GM23338 (cell line): ENCODE results near the gene CABLES1. TPM values are rescaled to one million over a fixed set of nuclear protein-coding genes. Genes with fewer than 3 reads are reported as not detected.

ENCODE experiments used
- ATAC-seq: fragments of 200-7000 bp; cut with Tn5 transposase; 3 replicates; pipeline ENCODE4 v1.9.1; 2020
- DNase-seq: peaks from one replicate; pipeline ENCODE4 v3.0.0-alpha.2; 2015; ENCODE audit warnings: low spot score
- H2AFZ ChIP-seq: fragments of 200-600 bp; sonication (generic); 2 replicates; pipeline ENCODE4 v1.8.0; 2016; ENCODE audit warnings: antibody characterized with exemption, mild to moderate bottlenecking, moderate library complexity
- H3F3A ChIP-seq: fragments of 200-600 bp; sonication (generic); replicated peaks from 2 replicates; pipeline ENCODE4 v1.8.0; 2017; ENCODE audit warnings: antibody characterized with exemption, mixed run types, low read depth
- H3K27ac ChIP-seq: fragments of 200-600 bp; sonication (generic); 2 replicates; pipeline ENCODE4 v1.6.1; 2016; ENCODE audit warnings: low read depth
- H3K27me3 ChIP-seq: fragments of 200-600 bp; sonication (generic); 2 replicates; pipeline ENCODE4 v1.8.0; 2016; ENCODE audit warnings: mild to moderate bottlenecking, mixed run types, moderate library complexity; ENCODE audit not compliant: insufficient read depth
- H3K36me3 ChIP-seq: fragments of 200-600 bp; sonication (generic); 2 replicates; pipeline ENCODE4 v1.8.0; 2016; ENCODE audit warnings: mild to moderate bottlenecking; ENCODE audit not compliant: insufficient read depth
- H3K4me1 ChIP-seq: fragments of 200-600 bp; sonication (generic); 2 replicates; pipeline ENCODE4 v1.8.0; 2016; ENCODE audit warnings: mild to moderate bottlenecking, moderate library complexity; ENCODE audit not compliant: insufficient read depth
- H3K4me2 ChIP-seq: fragments of 200-600 bp; sonication (generic); 2 replicates; pipeline ENCODE4 v1.7.1; 2017; ENCODE audit warnings: mixed run types
- H3K4me3 ChIP-seq: fragments of 200-600 bp; sonication (generic); 2 replicates; pipeline ENCODE4 v1.6.1; 2016; ENCODE audit warnings: mixed run types
- H3K79me2 ChIP-seq: fragments of 200-600 bp; sonication (generic); replicated peaks from 2 replicates; pipeline ENCODE4 v1.8.0; 2017; ENCODE audit warnings: mild to moderate bottlenecking; ENCODE audit not compliant: insufficient read depth
- H3K9me2 ChIP-seq: fragments of 200-600 bp; sonication (generic); 2 replicates; pipeline ENCODE4 v1.8.0; 2017; ENCODE audit not compliant: insufficient read depth
- H4K20me1 ChIP-seq: fragments of 200-600 bp; sonication (generic); replicated peaks from 2 replicates; pipeline ENCODE4 v1.8.0; 2017; ENCODE audit warnings: mild to moderate bottlenecking; ENCODE audit not compliant: insufficient read depth
- H3K27ac Mint-ChIP-seq: 2 replicates; pipeline ENCODE4 v1.8.0; 2020; ENCODE audit warnings: inconsistent platforms, mild to moderate bottlenecking, moderate library complexity, mixed read lengths
- H3K27me3 Mint-ChIP-seq: 3 replicates; pipeline ENCODE4 v1.8.0; 2022; ENCODE audit warnings: low read depth, mild to moderate bottlenecking, moderate library complexity, mixed read lengths, inconsistent platforms; ENCODE audit not compliant: insufficient read depth, poor library complexity
- H3K36me3 Mint-ChIP-seq: 3 replicates; pipeline ENCODE4 v1.8.0; 2021; ENCODE audit warnings: low read depth, mild to moderate bottlenecking, inconsistent platforms, moderate library complexity, mixed read lengths
- H3K4me1 Mint-ChIP-seq: 3 replicates; pipeline ENCODE4 v1.8.0; 2020; ENCODE audit warnings: mild to moderate bottlenecking, inconsistent platforms, mixed read lengths
- H3K4me3 Mint-ChIP-seq: 3 replicates; pipeline ENCODE4 v1.8.0; 2021; ENCODE audit warnings: moderate library complexity, mild to moderate bottlenecking, inconsistent platforms, mixed read lengths
- H3K9me3 Mint-ChIP-seq: 3 replicates; pipeline ENCODE4 v1.8.0; 2020; ENCODE audit warnings: moderate library complexity, mild to moderate bottlenecking, inconsistent platforms, mixed read lengths
- CREB1 ChIP-seq: fragments of 250-450 bp; sonication (Bioruptor Pico); IDR thresholded peaks from 2 replicates; pipeline ENCODE4 v1.5.0; 2020; ENCODE audit warnings: low read depth, mild to moderate bottlenecking, moderate library complexity
- EZH2 ChIP-seq: fragments of 200-600 bp; sonication (generic); IDR thresholded peaks from one replicate; pipeline ENCODE4 v1.8.0; 2017; ENCODE audit warnings: antibody characterized with exemption, mild to moderate bottlenecking, low read depth; ENCODE audit not compliant: unreplicated experiment
- EZH2phosphoT487 ChIP-seq: fragments of 200-600 bp; sonication (generic); IDR thresholded peaks from one replicate; pipeline ENCODE4 v1.8.1; 2018; ENCODE audit warnings: antibody characterized with exemption; ENCODE audit not compliant: unreplicated experiment
- JUNB ChIP-seq: IDR thresholded peaks from one replicate; pipeline ENCODE4 v1.6.1; 2016; ENCODE audit warnings: antibody characterized with exemption; ENCODE audit not compliant: unreplicated experiment
- NANOG ChIP-seq: IDR thresholded peaks from 2 replicates; pipeline ENCODE4 v1.6.1; 2016; ENCODE audit warnings: antibody characterized with exemption, borderline replicate concordance
- POLR2AphosphoS5 ChIP-seq: IDR thresholded peaks from 2 replicates; pipeline ENCODE4 v1.6.1; 2016; ENCODE audit warnings: antibody characterized with exemption, low read depth
- STAT1 ChIP-seq: IDR thresholded peaks from one replicate; pipeline ENCODE4 v1.6.1; 2016; ENCODE audit warnings: antibody characterized with exemption; ENCODE audit not compliant: unreplicated experiment
- ZNF114 ChIP-seq: fragments of 250-450 bp; sonication (Bioruptor Pico); IDR thresholded peaks from 2 replicates; pipeline ENCODE4 v1.5.0; 2020; ENCODE audit warnings: mild to moderate bottlenecking, moderate library complexity
- polyA plus RNA-seq: library from polyadenylated mRNA; unstranded; fragments of >200 nt; fragmentation: Nextera tagmentation; extraction: Ambion mirVana; gene quantifications from 2 replicates; pipeline ENCODE4 v1.2.1, GENCODE V29; 2016
- total RNA-seq: library from RNA; depleted of rRNA; stranded (reverse); fragments of >200 nt; shearing (Covaris generic); gene quantifications from 2 replicates; pipeline ENCODE4 v1.2.3, GENCODE V29; 2014
- TF ChIP-seq, protein P1 (sequence below): fragments of 250-450 bp; sonication (Bioruptor Pico); IDR thresholded peaks from 2 replicates; pipeline ENCODE4 v1.5.0; 2020; ENCODE audit warnings: mild to moderate bottlenecking, moderate library complexity
- TF ChIP-seq, protein P2 (sequence below): IDR thresholded peaks from one replicate; pipeline ENCODE4 v1.6.1; 2018; ENCODE audit warnings: antibody characterized with exemption; ENCODE audit not compliant: unreplicated experiment
- TF ChIP-seq, protein P3 (sequence below), 2 experiments: fragments of 200-600 bp in 1 of 2; sonication (generic) in 1 of 2; conservative IDR thresholded peaks; 2 replicates each; pipeline versions ENCODE4 v1.5.1 to v1.6.1; 2016 to 2017; ENCODE audit warnings: antibody characterized with exemption in 2 of 2, low read depth in 2 of 2, mild to moderate bottlenecking in 2 of 2, moderate library complexity in 1 of 2

Gene CABLES1
- total and polyA plus RNA-seq, 2 experiments from 2014 or later: 2.6 to 12.4 TPM

DNA sequence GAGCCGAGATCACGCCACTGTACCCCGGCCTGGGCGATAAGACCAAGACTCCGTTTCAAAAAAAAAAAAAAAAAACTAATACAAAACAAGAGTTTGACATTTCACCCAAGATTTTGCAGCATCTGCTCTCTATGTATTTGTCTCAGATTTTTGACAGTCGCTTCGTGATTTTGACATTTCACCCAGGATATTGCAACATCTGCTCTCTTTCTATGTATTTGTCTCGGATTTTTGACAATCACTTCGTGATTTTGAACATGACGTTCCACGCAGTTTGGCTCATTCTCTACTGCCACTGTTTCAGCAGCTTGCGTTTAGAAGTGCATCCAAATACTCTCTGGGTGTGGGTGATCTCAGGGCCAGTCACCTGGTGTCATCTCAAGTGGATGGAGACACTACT lies 108.5 kb downstream of the CABLES1 start:
- H3K4me1 Mint-ChIP-seq: peaks cover 26% of the 10 kb centered on the region
- Histone ChIP-seq H3K4me2 (no peak overlapping the region), H3K4me3 (no peak overlapping the region), H3K27me3 (no peaks in the 10 kb centered on the region), H3K9me2 (no peaks in the 10 kb centered on the region), H3K36me3 (no peaks in the 10 kb centered on the region; the same call in 1 of the 2 replicates), H3K4me1 (peaks cover 28% of the 10 kb centered on the region), H3F3A (no peaks in the 10 kb centered on the region), H3K27ac (0 out of 2 replicates have a peak overlapping the region, but pooled peaks have one; percentile 10), H2AFZ (no peak overlapping the region), H4K20me1 (no peaks in the 10 kb centered on the region), H3K79me2 (no peaks in the 10 kb centered on the region)
- DNase-seq: no peak
- no peak overlapping the region for H3K27ac Mint-ChIP-seq
- no peak overlapping the region for H3K4me3 Mint-ChIP-seq
- ATAC-seq: no peak
- peaks cover 12% of the 10 kb centered on the region for H3K9me3 Mint-ChIP-seq
- peaks cover 50% of the 10 kb centered on the region for H3K36me3 Mint-ChIP-seq
- H3K27me3 Mint-ChIP-seq: no peaks in the 10 kb centered on the region
- TF ChIP-seq POLR2AphosphoS5 (no peak), NANOG (no peak), JUNB (no peak)

DNA sequence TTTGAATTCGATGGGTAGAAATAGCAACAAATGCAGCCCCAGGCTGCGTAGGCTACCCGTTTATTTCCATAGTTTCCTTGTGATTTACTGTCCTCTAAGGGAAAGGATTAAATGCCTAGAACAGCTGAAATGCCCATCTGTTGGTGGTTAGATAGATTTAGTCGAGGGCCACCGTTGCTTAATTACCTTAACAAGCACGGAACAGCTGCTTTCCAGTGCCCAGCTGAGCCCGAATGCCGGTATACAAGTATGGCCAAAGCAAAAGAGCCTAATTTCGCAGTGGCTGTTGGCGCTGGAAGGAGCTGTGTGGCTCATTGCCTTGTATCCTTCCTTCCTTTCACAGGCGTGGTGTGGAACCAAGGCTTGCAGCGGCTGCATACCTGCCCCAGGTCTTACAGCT lies 109.1 kb downstream of the CABLES1 start:
- ATAC-seq (peak; percentile 44), DNase-seq (no peak)
- Mint-ChIP-seq H3K4me1 (peaks cover 23% of the 10 kb centered on the region), H3K9me3 (peaks cover 16% of the 10 kb centered on the region), H3K27ac (peak overlapping the region; percentile 34; the same call in 1 of the 2 replicates), H3K36me3 (peaks cover 50% of the 10 kb centered on the region), H3K27me3 (no peaks in the 10 kb centered on the region), H3K4me3 (no peak overlapping the region)
- Histone ChIP-seq H3F3A (no peaks in the 10 kb centered on the region), H3K9me2 (no peaks in the 10 kb centered on the region), H4K20me1 (no peaks in the 10 kb centered on the region), H3K4me3 (no peak overlapping the region), H3K36me3 (no peaks in the 10 kb centered on the region; the same call in 1 of the 2 replicates), H2AFZ (no peak overlapping the region), H3K27ac (0 out of 2 replicates have a peak overlapping the region, but pooled peaks have one; percentile 11), H3K4me2 (no peak overlapping the region), H3K79me2 (no peaks in the 10 kb centered on the region), H3K27me3 (no peaks in the 10 kb centered on the region), H3K4me1 (peaks cover 22% of the 10 kb centered on the region)
- TF ChIP-seq CREB1 (CRISPR knock-in tag): no peak
- TF ChIP-seq EZH2phosphoT487: no peak
- no peak for TF ChIP-seq NANOG
- TF ChIP-seq, protein P1, sequence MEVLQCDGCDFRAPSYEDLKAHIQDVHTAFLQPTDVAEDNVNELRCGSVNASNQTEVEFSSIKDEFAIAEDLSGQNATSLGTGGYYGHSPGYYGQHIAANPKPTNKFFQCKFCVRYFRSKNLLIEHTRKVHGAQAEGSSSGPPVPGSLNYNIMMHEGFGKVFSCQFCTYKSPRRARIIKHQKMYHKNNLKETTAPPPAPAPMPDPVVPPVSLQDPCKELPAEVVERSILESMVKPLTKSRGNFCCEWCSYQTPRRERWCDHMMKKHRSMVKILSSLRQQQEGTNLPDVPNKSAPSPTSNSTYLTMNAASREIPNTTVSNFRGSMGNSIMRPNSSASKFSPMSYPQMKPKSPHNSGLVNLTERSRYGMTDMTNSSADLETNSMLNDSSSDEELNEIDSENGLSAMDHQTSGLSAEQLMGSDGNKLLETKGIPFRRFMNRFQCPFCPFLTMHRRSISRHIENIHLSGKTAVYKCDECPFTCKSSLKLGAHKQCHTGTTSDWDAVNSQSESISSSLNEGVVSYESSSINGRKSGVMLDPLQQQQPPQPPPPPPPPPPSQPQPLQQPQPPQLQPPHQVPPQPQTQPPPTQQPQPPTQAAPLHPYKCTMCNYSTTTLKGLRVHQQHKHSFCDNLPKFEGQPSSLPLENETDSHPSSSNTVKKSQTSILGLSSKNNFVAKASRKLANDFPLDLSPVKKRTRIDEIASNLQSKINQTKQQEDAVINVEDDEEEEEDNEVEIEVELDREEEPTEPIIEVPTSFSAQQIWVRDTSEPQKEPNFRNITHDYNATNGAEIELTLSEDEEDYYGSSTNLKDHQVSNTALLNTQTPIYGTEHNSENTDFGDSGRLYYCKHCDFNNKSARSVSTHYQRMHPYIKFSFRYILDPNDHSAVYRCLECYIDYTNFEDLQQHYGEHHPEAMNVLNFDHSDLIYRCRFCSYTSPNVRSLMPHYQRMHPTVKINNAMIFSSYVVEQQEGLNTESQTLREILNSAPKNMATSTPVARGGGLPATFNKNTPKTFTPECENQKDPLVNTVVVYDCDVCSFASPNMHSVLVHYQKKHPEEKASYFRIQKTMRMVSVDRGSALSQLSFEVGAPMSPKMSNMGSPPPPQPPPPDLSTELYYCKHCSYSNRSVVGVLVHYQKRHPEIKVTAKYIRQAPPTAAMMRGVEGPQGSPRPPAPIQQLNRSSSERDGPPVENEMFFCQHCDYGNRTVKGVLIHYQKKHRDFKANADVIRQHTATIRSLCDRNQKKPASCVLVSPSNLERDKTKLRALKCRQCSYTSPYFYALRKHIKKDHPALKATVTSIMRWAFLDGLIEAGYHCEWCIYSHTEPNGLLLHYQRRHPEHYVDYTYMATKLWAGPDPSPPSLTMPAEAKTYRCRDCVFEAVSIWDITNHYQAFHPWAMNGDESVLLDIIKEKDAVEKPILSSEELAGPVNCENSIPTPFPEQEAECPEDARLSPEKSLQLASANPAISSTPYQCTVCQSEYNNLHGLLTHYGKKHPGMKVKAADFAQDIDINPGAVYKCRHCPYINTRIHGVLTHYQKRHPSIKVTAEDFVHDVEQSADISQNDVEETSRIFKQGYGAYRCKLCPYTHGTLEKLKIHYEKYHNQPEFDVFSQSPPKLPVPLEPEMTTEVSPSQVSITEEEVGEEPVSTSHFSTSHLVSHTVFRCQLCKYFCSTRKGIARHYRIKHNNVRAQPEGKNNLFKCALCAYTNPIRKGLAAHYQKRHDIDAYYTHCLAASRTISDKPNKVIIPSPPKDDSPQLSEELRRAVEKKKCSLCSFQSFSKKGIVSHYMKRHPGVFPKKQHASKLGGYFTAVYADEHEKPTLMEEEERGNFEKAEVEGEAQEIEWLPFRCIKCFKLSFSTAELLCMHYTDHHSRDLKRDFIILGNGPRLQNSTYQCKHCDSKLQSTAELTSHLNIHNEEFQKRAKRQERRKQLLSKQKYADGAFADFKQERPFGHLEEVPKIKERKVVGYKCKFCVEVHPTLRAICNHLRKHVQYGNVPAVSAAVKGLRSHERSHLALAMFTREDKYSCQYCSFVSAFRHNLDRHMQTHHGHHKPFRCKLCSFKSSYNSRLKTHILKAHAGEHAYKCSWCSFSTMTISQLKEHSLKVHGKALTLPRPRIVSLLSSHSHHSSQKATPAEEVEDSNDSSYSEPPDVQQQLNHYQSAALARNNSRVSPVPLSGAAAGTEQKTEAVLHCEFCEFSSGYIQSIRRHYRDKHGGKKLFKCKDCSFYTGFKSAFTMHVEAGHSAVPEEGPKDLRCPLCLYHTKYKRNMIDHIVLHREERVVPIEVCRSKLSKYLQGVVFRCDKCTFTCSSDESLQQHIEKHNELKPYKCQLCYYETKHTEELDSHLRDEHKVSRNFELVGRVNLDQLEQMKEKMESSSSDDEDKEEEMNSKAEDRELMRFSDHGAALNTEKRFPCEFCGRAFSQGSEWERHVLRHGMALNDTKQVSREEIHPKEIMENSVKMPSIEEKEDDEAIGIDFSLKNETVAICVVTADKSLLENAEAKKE: no peak
- TF ChIP-seq, protein P2, sequence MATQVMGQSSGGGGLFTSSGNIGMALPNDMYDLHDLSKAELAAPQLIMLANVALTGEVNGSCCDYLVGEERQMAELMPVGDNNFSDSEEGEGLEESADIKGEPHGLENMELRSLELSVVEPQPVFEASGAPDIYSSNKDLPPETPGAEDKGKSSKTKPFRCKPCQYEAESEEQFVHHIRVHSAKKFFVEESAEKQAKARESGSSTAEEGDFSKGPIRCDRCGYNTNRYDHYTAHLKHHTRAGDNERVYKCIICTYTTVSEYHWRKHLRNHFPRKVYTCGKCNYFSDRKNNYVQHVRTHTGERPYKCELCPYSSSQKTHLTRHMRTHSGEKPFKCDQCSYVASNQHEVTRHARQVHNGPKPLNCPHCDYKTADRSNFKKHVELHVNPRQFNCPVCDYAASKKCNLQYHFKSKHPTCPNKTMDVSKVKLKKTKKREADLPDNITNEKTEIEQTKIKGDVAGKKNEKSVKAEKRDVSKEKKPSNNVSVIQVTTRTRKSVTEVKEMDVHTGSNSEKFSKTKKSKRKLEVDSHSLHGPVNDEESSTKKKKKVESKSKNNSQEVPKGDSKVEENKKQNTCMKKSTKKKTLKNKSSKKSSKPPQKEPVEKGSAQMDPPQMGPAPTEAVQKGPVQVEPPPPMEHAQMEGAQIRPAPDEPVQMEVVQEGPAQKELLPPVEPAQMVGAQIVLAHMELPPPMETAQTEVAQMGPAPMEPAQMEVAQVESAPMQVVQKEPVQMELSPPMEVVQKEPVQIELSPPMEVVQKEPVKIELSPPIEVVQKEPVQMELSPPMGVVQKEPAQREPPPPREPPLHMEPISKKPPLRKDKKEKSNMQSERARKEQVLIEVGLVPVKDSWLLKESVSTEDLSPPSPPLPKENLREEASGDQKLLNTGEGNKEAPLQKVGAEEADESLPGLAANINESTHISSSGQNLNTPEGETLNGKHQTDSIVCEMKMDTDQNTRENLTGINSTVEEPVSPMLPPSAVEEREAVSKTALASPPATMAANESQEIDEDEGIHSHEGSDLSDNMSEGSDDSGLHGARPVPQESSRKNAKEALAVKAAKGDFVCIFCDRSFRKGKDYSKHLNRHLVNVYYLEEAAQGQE: no peak
- TF ChIP-seq, protein P3, sequence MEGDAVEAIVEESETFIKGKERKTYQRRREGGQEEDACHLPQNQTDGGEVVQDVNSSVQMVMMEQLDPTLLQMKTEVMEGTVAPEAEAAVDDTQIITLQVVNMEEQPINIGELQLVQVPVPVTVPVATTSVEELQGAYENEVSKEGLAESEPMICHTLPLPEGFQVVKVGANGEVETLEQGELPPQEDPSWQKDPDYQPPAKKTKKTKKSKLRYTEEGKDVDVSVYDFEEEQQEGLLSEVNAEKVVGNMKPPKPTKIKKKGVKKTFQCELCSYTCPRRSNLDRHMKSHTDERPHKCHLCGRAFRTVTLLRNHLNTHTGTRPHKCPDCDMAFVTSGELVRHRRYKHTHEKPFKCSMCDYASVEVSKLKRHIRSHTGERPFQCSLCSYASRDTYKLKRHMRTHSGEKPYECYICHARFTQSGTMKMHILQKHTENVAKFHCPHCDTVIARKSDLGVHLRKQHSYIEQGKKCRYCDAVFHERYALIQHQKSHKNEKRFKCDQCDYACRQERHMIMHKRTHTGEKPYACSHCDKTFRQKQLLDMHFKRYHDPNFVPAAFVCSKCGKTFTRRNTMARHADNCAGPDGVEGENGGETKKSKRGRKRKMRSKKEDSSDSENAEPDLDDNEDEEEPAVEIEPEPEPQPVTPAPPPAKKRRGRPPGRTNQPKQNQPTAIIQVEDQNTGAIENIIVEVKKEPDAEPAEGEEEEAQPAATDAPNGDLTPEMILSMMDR (conservative IDR thresholded peaks at IDR 0.05; ENCODE audit: low read depth in 2 of 2): no peak
- TF ChIP-seq ZNF114 (CRISPR knock-in tag): no peak
- TF ChIP-seq EZH2: no peak
- TF ChIP-seq STAT1: no peak
